K562 (cell line): Measurements from ENCODE around the gene LTBP1. TPM values are rescaled to one million over a fixed set of nuclear protein-coding genes. Genes with fewer than 3 reads are reported as not detected.

Experiments
- ATAC-seq: fragments of 200-7000 bp; cut with Tn5 transposase; 3 replicates; pipeline ENCODE4 v1.9.1; 2020; ENCODE audit warnings: moderate library complexity
- BruUV-seq: library from RNA; stranded (reverse); fragments of 400-500 nt; replicated peaks from 2 replicates; lab custom pipeline; 2021; lab: Mats Ljungman, UMichigan
- CTCF ChIA-PET: fragments of 300-600 bp; formaldehyde crosslinking; extraction: SDS; loops from one replicate; lab custom pipeline; 2021; ENCODE audit warnings: low intra/inter-chr PET ratio; lab: Yijun Ruan, JAX
- POLR2A ChIA-PET: fragments of 300-600, 350-650 bp; sonication (Branson Sonifier 250); formaldehyde crosslinking; extraction: SDS; loops from one replicate; lab custom pipeline; 2021; ENCODE audit warnings: antibody characterized with exemption, inconsistent platforms; lab: Yijun Ruan, JAX
- DNase-seq, 4 experiments: peaks; one replicate each; pipeline versions ENCODE4 v3.0.0 to v3.0.0-alpha.2; 2011 to 2018; ENCODE audit warnings: low spot score in 3 of 4, mixed read lengths in 3 of 4; ENCODE audit errors: extremely low read depth in 1 of 4
- FAIRE-seq: peaks from 2 replicates; lab custom pipeline; 2011; peaks lifted over from hg19 to GRCh38; lab: Jason Lieb, UNC
- H2AFZ ChIP-seq: 2 replicates; pipeline ENCODE4 v1.6.0; 2011; ENCODE audit warnings: low read depth, low read length, control low read depth, inconsistent platforms
- H3K27ac ChIP-seq: fragments of 200-600 bp; 3 replicates; pipeline ENCODE4 v1.8.0; 2011; ENCODE audit warnings: low read depth, mild to moderate bottlenecking, control low read depth, inconsistent platforms, low read length, moderate library complexity, mixed read lengths; ENCODE audit errors: extremely low read depth
- H3K27me3 ChIP-seq, 2 experiments: fragments of 300-600 bp in 1 of 2; 2 replicates in 1 of 2; 3 replicates in 1 of 2; pipeline versions ENCODE4 v1.6.0 to v1.8.0; 2011; ENCODE audit warnings: inconsistent platforms in 2 of 2, low read length in 2 of 2, mild to moderate bottlenecking in 1 of 2, mixed read lengths in 1 of 2, moderate library complexity in 1 of 2; ENCODE audit not compliant: control insufficient read depth in 2 of 2, insufficient read depth in 2 of 2
- H3K36me3 ChIP-seq: fragments of 300-600 bp; 3 replicates; pipeline ENCODE4 v1.8.0; 2011; ENCODE audit warnings: mild to moderate bottlenecking, low read length, inconsistent platforms; ENCODE audit not compliant: control insufficient read depth, insufficient read depth
- H3K4me1 ChIP-seq, 2 experiments: fragments of 200-600 bp in 1 of 2; replicated peaks in 1 of 2; 2 replicates in 1 of 2; 3 replicates in 1 of 2; pipeline versions ENCODE4 v1.5.1 to v1.8.0; 2011; ENCODE audit warnings: inconsistent platforms in 2 of 2, low read length in 2 of 2, mild to moderate bottlenecking in 1 of 2, mixed read lengths in 1 of 2, moderate library complexity in 1 of 2; ENCODE audit not compliant: control insufficient read depth in 2 of 2, insufficient read depth in 2 of 2
- H3K4me2 ChIP-seq: 2 replicates; pipeline ENCODE4 v1.6.1; 2011; ENCODE audit warnings: low read length, control low read depth, inconsistent platforms, mixed read lengths; ENCODE audit not compliant: insufficient read depth
- H3K4me3 ChIP-seq: fragments of 200-600 bp; sonication (generic), shearing (Covaris generic); 2 replicates; pipeline ENCODE4 v1.5.1; 2016; ENCODE audit warnings: control low read depth, inconsistent platforms
- H3K79me2 ChIP-seq: fragments of 200-600 bp; 3 replicates; pipeline ENCODE4 v1.8.0; 2011; ENCODE audit warnings: low read length, inconsistent platforms; ENCODE audit not compliant: control insufficient read depth, insufficient read depth
- H3K9ac ChIP-seq, 2 experiments: 2 replicates each; pipeline versions ENCODE4 v1.6.0 to v1.6.1; 2011; ENCODE audit warnings: low read depth in 2 of 2, low read length in 2 of 2, control low read depth in 1 of 2, inconsistent platforms in 1 of 2, mild to moderate bottlenecking in 1 of 2, mixed read lengths in 1 of 2; ENCODE audit not compliant: insufficient read depth in 1 of 2
- H3K9me1 ChIP-seq: one replicate; pipeline ENCODE4 v1.6.0; 2011; ENCODE audit warnings: inconsistent platforms, mild to moderate bottlenecking, low read length, moderate library complexity; ENCODE audit not compliant: control insufficient read depth, insufficient read depth
- H3K9me3 ChIP-seq: replicated peaks from 2 replicates; pipeline ENCODE4 v1.5.1; 2011; ENCODE audit warnings: low read depth, low read length, inconsistent platforms; ENCODE audit not compliant: control insufficient read depth, insufficient read depth
- H4K20me1 ChIP-seq: replicated peaks from 2 replicates; pipeline ENCODE4 v1.6.1; 2011; ENCODE audit warnings: low read length, inconsistent platforms, mixed read lengths; ENCODE audit not compliant: control insufficient read depth, insufficient read depth
- CBFA2T2 ChIP-seq: fragments of 450-650 bp; conservative IDR thresholded peaks from 2 replicates; pipeline ENCODE4 v1.6.1; 2017; ENCODE audit warnings: mild to moderate bottlenecking
- GATA2 ChIP-seq: sonication (generic); formaldehyde crosslinking; IDR thresholded peaks from 2 replicates; pipeline ENCODE4 v1.4.0; 2020; ENCODE audit warnings: mild to moderate bottlenecking, missing genetic modification reagents
- KHSRP ChIP-seq: fragments of 450-650 bp; IDR thresholded peaks from 2 replicates; pipeline ENCODE4 v1.6.1; 2017
- NCOA2 ChIP-seq, 2 experiments: fragments of 450-650 bp; IDR thresholded peaks; 2 replicates each; pipeline ENCODE4 v1.6.1; 2018; ENCODE audit warnings: mild to moderate bottlenecking in 2 of 2, moderate library complexity in 1 of 2; ENCODE audit not compliant: partially characterized antibody in 2 of 2
- PTBP1 ChIP-seq: fragments of 200-400 bp; formaldehyde crosslinking; IDR thresholded peaks from 2 replicates; pipeline ENCODE4 v1.6.1; 2017; ENCODE audit warnings: low read depth, low read length
- PTRF ChIP-seq: fragments of 450-650 bp; IDR thresholded peaks from 2 replicates; pipeline ENCODE4 v1.6.1; 2016; ENCODE audit warnings: mild to moderate bottlenecking, missing genetic modification characterization, missing compliant biosample characterization
- RBM34 ChIP-seq: fragments of 200-400 bp; formaldehyde crosslinking; IDR thresholded peaks from 2 replicates; pipeline ENCODE4 v1.6.1; 2018; ENCODE audit warnings: low read length, borderline replicate concordance; ENCODE audit not compliant: insufficient read depth
- ZEB2 ChIP-seq: fragments of 450-650 bp; IDR thresholded peaks from 2 replicates; pipeline ENCODE4 v1.6.1; 2016
- ZNF175 ChIP-seq: fragments of 200-800 bp; sonication (Bioruptor generic); IDR thresholded peaks from 2 replicates; pipeline ENCODE4 v1.6.1; 2016; ENCODE audit warnings: low read depth, mild to moderate bottlenecking, missing genetic modification characterization, missing compliant biosample characterization
- ZNF347 ChIP-seq: fragments of 450-650 bp; formaldehyde crosslinking; IDR thresholded peaks from 2 replicates; pipeline ENCODE4 v1.4.0; 2020; ENCODE audit warnings: low read depth, mild to moderate bottlenecking, moderate library complexity
- ZNF507 ChIP-seq: conservative IDR thresholded peaks from 2 replicates; pipeline ENCODE4 v1.6.1; 2017; ENCODE audit warnings: missing genetic modification characterization, missing compliant biosample characterization
- ZNF584 ChIP-seq: fragments of 200-800 bp; sonication (Bioruptor generic); IDR thresholded peaks from 2 replicates; pipeline ENCODE4 v1.6.1; 2016; ENCODE audit warnings: low read depth, mild to moderate bottlenecking, missing genetic modification characterization, missing compliant biosample characterization
- ZNF76 ChIP-seq: fragments of 250-450 bp; sonication (Bioruptor Pico); IDR thresholded peaks from 2 replicates; pipeline ENCODE4 v1.4.0; 2020; ENCODE audit warnings: mild to moderate bottlenecking, moderate library complexity, borderline replicate concordance
- WGBS: fragments of 100-300 bp; shearing (Covaris generic); methylation state at CpG from one replicate; pipeline ENCODE4 v1.1.6; 2016; ENCODE audit warnings: low coverage, mixed read lengths; ENCODE audit not compliant: insufficient coverage; ENCODE audit errors: missing lambda C conversion rate; 5-methylcytosine and 5-hydroxymethylcytosine counted together
- in situ Hi-C: fragments of 300-500 bp; cut with MboI; formaldehyde crosslinking; loops from 4 replicates; pipeline ENCODE4 v1.15.0; 2018; ENCODE audit warnings: inconsistent platforms, mixed read lengths
- intact Hi-C: fragments of 100-400 bp; cut with micrococcal nuclease; formaldehyde crosslinking; loops from 2 replicates; pipeline ENCODE4 v1.14.2; 2022
- polyA plus RNA-seq, 8 experiments: library from polyadenylated mRNA; depleted of rRNA in 4 of 8; stranded (reverse) in 5 of 8; unstranded in 3 of 8; fragments of >200 nt; fragmentation: Nextera tagmentation in 2 of 8; fragmentation: Illumina TruSeq in 1 of 8; extraction: Ambion mirVana in 2 of 8; extraction: Trizol in 1 of 8; gene quantifications; 2 replicates each; pipeline versions ENCODE4 v1.2.1 to v1.2.3, GENCODE V29; 2011 to 2014; ENCODE audit warnings: inconsistent platforms in 1 of 8, missing spikeins in 1 of 8
- total RNA-seq, 7 experiments: library from RNA; depleted of rRNA in 6 of 7; stranded (reverse); fragments of >200 nt in 6 of 7; fragmentation: Illumina TruSeq in 2 of 7; extraction: Trizol in 2 of 7; gene quantifications; 2 replicates each; pipeline versions ENCODE4 v1.2.1 to v1.2.3, GENCODE V29; 2011 to 2021; ENCODE audit warnings: low replicate concordance in 1 of 7
- TF ChIP-seq, protein P1 (sequence below): fragments of 450-650 bp; IDR thresholded peaks from 2 replicates; pipeline ENCODE4 v1.6.1; 2017; ENCODE audit warnings: antibody characterized with exemption, mild to moderate bottlenecking
- TF ChIP-seq, protein P2 (sequence below): sonication (generic); IDR thresholded peaks from 2 replicates; pipeline ENCODE4 v1.6.1; 2016
- TF ChIP-seq, protein P3 (sequence below): fragments of 450-650 bp; IDR thresholded peaks from 2 replicates; pipeline ENCODE4 v1.6.1; 2016; ENCODE audit warnings: borderline replicate concordance

The LTBP1 gene
- total and polyA plus RNA-seq, 9 of the 15 experiments (the other 6 are each of a cell fraction or from before 2014, with no cell fraction given): 3.6 to 16.4 (median 8.5) TPM

DNA sequence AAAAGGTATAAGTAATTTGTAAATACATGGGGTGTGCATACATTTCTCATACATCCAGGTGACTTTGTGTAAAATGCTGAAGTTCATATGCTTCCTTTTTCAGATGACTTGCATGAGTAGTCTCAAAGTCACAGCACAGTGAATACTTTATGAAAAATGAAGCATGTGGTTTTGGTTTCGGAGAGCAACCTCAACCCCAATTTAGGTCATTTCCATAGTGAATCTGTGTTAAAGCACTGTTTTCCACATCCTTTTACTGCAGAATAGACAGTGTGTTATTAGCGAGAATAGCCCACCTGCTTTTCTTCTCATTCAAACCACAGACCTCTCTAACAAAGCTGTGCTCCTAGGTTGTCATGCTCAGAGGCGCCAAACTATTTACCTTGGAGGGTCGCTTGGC lies 325.2 kb downstream of the LTBP1 start (continued):
- TF ChIP-seq GATA2: no peak
- no peak for TF ChIP-seq ZNF507 (tag)
- TF ChIP-seq, protein P1, sequence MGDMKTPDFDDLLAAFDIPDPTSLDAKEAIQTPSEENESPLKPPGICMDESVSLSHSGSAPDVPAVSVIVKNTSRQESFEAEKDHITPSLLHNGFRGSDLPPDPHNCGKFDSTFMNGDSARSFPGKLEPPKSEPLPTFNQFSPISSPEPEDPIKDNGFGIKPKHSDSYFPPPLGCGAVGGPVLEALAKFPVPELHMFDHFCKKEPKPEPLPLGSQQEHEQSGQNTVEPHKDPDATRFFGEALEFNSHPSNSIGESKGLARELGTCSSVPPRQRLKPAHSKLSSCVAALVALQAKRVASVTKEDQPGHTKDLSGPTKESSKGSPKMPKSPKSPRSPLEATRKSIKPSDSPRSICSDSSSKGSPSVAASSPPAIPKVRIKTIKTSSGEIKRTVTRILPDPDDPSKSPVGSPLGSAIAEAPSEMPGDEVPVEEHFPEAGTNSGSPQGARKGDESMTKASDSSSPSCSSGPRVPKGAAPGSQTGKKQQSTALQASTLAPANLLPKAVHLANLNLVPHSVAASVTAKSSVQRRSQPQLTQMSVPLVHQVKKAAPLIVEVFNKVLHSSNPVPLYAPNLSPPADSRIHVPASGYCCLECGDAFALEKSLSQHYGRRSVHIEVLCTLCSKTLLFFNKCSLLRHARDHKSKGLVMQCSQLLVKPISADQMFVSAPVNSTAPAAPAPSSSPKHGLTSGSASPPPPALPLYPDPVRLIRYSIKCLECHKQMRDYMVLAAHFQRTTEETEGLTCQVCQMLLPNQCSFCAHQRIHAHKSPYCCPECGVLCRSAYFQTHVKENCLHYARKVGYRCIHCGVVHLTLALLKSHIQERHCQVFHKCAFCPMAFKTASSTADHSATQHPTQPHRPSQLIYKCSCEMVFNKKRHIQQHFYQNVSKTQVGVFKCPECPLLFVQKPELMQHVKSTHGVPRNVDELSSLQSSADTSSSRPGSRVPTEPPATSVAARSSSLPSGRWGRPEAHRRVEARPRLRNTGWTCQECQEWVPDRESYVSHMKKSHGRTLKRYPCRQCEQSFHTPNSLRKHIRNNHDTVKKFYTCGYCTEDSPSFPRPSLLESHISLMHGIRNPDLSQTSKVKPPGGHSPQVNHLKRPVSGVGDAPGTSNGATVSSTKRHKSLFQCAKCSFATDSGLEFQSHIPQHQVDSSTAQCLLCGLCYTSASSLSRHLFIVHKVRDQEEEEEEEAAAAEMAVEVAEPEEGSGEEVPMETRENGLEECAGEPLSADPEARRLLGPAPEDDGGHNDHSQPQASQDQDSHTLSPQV: no peak

- Histone ChIP-seq H3K9me1 (no peaks in the 10 kb centered on the region), H3K79me2 (no peaks in the 10 kb centered on the region), H4K20me1 (no peaks in the 10 kb centered on the region), H3K4me2 (no peak overlapping the region), H3K36me3 (no peaks in the 10 kb centered on the region), H3K9ac (no peak overlapping the region), H3K4me1 (peaks cover 0 to 6% of the 10 kb centered on the region in 2 experiments; a peak in 2 of 5 replicates), H3K27me3 (no peaks in the 10 kb centered on the region), H3K9me3 (no peaks in the 10 kb centered on the region), H3K4me3 (no peak overlapping the region), H2AFZ (no peak overlapping the region), H3K27ac (no peak overlapping the region)
- BruUV-seq: no TSS peak
- TF ChIP-seq, protein P2, sequence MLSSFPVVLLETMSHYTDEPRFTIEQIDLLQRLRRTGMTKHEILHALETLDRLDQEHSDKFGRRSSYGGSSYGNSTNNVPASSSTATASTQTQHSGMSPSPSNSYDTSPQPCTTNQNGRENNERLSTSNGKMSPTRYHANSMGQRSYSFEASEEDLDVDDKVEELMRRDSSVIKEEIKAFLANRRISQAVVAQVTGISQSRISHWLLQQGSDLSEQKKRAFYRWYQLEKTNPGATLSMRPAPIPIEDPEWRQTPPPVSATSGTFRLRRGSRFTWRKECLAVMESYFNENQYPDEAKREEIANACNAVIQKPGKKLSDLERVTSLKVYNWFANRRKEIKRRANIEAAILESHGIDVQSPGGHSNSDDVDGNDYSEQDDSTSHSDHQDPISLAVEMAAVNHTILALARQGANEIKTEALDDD: no peak
- no peak for TF ChIP-seq ZNF584 (CRISPR knock-in tag)
- TF ChIP-seq ZNF347 (CRISPR knock-in tag): no peak
- no peak for TF ChIP-seq PTRF (tag)
- no peak for TF ChIP-seq ZNF175
- no peak for TF ChIP-seq NCOA2 (IDR thresholded peaks at IDR 0.05; ENCODE audit: partially characterized antibody in 2 of 2)
- TF ChIP-seq ZEB2: no peak
- TF ChIP-seq RBM34: no peak
- TF ChIP-seq, protein P3, sequence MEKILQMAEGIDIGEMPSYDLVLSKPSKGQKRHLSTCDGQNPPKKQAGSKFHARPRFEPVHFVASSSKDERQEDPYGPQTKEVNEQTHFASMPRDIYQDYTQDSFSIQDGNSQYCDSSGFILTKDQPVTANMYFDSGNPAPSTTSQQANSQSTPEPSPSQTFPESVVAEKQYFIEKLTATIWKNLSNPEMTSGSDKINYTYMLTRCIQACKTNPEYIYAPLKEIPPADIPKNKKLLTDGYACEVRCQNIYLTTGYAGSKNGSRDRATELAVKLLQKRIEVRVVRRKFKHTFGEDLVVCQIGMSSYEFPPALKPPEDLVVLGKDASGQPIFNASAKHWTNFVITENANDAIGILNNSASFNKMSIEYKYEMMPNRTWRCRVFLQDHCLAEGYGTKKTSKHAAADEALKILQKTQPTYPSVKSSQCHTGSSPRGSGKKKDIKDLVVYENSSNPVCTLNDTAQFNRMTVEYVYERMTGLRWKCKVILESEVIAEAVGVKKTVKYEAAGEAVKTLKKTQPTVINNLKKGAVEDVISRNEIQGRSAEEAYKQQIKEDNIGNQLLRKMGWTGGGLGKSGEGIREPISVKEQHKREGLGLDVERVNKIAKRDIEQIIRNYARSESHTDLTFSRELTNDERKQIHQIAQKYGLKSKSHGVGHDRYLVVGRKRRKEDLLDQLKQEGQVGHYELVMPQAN: no peak
- TF ChIP-seq ZNF76 (CRISPR knock-in tag): no peak
- no peak for TF ChIP-seq KHSRP
- TF ChIP-seq PTBP1: no peak
- TF ChIP-seq CBFA2T2: no peak
- intact Hi-C loops (loop anchor here (5.0 to 10.0 kb wide), 2 partner anchors 231 to 319 kb away; no protein-coding TSS in a partner anchor), in situ Hi-C loops (no loop called here)
- ChIA-PET CTCF (no interaction called here), POLR2A (no interaction called here)
- DNase-seq (no peak), ATAC-seq (no peak), FAIRE-seq (no peak)
- 90% methylated on average over 1 of the region's 1 CpG for WGBS
Observed at GRCh38 chr2:33273479-33273878, 326.7 kb downstream of the LTBP1 start.
